IMR-90 (cell line): Measurements from ENCODE around the gene FBXL20. TPM values are rescaled to one million over a fixed set of nuclear protein-coding genes. Genes with fewer than 3 reads are reported as not detected.

Experiments used
- ATAC-seq: fragments of 200-7000 bp; cut with Tn5 transposase; 2 replicates; pipeline ENCODE4 v1.9.1; 2020; ENCODE audit warnings: low read depth, mild to moderate bottlenecking, moderate library complexity
- BruUV-seq: library from RNA; stranded (reverse); fragments of 400-500 nt; replicated peaks from 2 replicates; lab custom pipeline; 2021; lab: Mats Ljungman, UMichigan
- CTCF ChIA-PET: fragments of 300-600 bp; formaldehyde crosslinking; extraction: SDS; loops from one replicate; lab custom pipeline; 2021; ENCODE audit warnings: antibody characterized with exemption; lab: Yijun Ruan, JAX
- POLR2A ChIA-PET: fragments of 300-600 bp; sonication (Branson Sonifier 250); formaldehyde crosslinking; loops from one replicate; lab custom pipeline; 2022; ENCODE audit warnings: antibody characterized with exemption; ENCODE audit not compliant: unreplicated experiment; lab: Charles Lee
- DNase-seq: peaks from one replicate; pipeline ENCODE4 v3.0.0; 2013
- H2AFZ ChIP-seq: replicated peaks from 2 replicates; pipeline ENCODE3; 2013; ENCODE audit warnings: low read length, mild to moderate bottlenecking; ENCODE audit not compliant: poor library complexity
- H2AK5ac ChIP-seq: 2 replicates; pipeline ENCODE4 v1.6.1; 2013; ENCODE audit warnings: low read depth, low read length, inconsistent platforms
- H2AK9ac ChIP-seq: replicated peaks from 2 replicates; pipeline ENCODE3; 2013; ENCODE audit warnings: mild to moderate bottlenecking, low read depth, low read length, moderate library complexity; ENCODE audit not compliant: poor library complexity
- H2BK120ac ChIP-seq: 2 replicates; pipeline ENCODE4 v1.6.1; 2013; ENCODE audit warnings: low read depth, low read length, inconsistent platforms
- H2BK15ac ChIP-seq: 3 replicates; pipeline ENCODE4 v1.6.1; 2013; ENCODE audit warnings: low read depth, low read length, inconsistent platforms
- H2BK20ac ChIP-seq: 2 replicates; pipeline ENCODE4 v1.6.1; 2013; ENCODE audit warnings: low read depth, mild to moderate bottlenecking, inconsistent platforms, low read length, moderate library complexity
- H2BK5ac ChIP-seq: 2 replicates; pipeline ENCODE4 v1.6.1; 2013; ENCODE audit warnings: mild to moderate bottlenecking, low read depth, low read length, inconsistent platforms; ENCODE audit not compliant: poor library complexity, severe bottlenecking
- H3K14ac ChIP-seq: replicated peaks from 2 replicates; pipeline ENCODE4 v1.6.1; 2013; ENCODE audit warnings: low read depth, low read length, inconsistent platforms
- H3K18ac ChIP-seq: 2 replicates; pipeline ENCODE4 v1.6.1; 2013; ENCODE audit warnings: low read depth, low read length, control low read depth
- H3K23ac ChIP-seq: 2 replicates; pipeline ENCODE4 v1.6.1; 2013; ENCODE audit warnings: low read depth, low read length, inconsistent platforms
- H3K27ac ChIP-seq: 2 replicates; pipeline ENCODE4 v1.5.1; 2013; ENCODE audit warnings: mild to moderate bottlenecking, control low read depth, low read length; ENCODE audit not compliant: insufficient read depth
- H3K27me3 ChIP-seq: 2 replicates; pipeline ENCODE4 v1.6.1; 2013; ENCODE audit warnings: low read length; ENCODE audit not compliant: control insufficient read depth, insufficient read depth
- H3K36me3 ChIP-seq: 2 replicates; pipeline ENCODE4 v1.6.1; 2013; ENCODE audit warnings: low read length, mixed read lengths; ENCODE audit not compliant: control insufficient read depth, insufficient read depth
- H3K4ac ChIP-seq: 2 replicates; pipeline ENCODE4 v1.6.1; 2013; ENCODE audit warnings: low read depth, low read length, inconsistent platforms
- H3K4me1 ChIP-seq: 2 replicates; pipeline ENCODE4 v1.6.1; 2013; ENCODE audit warnings: low read length, mixed read lengths; ENCODE audit not compliant: control insufficient read depth, insufficient read depth
- H3K4me2 ChIP-seq: 2 replicates; pipeline ENCODE4 v1.6.1; 2013; ENCODE audit warnings: low read depth, mild to moderate bottlenecking, control low read depth, low read length, moderate library complexity
- H3K4me3 ChIP-seq: 2 replicates; pipeline ENCODE4 v1.5.1; 2013; ENCODE audit warnings: low read depth, mild to moderate bottlenecking, control low read depth, low read length, moderate library complexity; ENCODE audit not compliant: insufficient read depth
- H3K56ac ChIP-seq: 2 replicates; pipeline ENCODE4 v1.6.1; 2013; ENCODE audit warnings: low read length, inconsistent platforms; ENCODE audit not compliant: insufficient read depth; ENCODE audit errors: extremely low read depth
- H3K79me1 ChIP-seq, 2 experiments: 2 replicates each; pipeline ENCODE4 v1.6.1; 2013; ENCODE audit warnings: low read length in 2 of 2, inconsistent platforms in 1 of 2, low read depth in 1 of 2
- H3K9ac ChIP-seq: 2 replicates; pipeline ENCODE4 v1.6.1; 2013; ENCODE audit warnings: low read depth, low read length, control low read depth
- H3K9me1 ChIP-seq: 2 replicates; pipeline ENCODE4 v1.6.1; 2013; ENCODE audit warnings: low read length, inconsistent platforms; ENCODE audit not compliant: insufficient read depth
- H3K9me3 ChIP-seq: 2 replicates; pipeline ENCODE4 v1.6.1; 2013; ENCODE audit warnings: low read length; ENCODE audit not compliant: control insufficient read depth, insufficient read depth
- H4K20me1 ChIP-seq: 2 replicates; pipeline ENCODE4 v1.6.1; 2013; ENCODE audit warnings: low read length, inconsistent platforms; ENCODE audit not compliant: insufficient read depth
- H4K5ac ChIP-seq: 2 replicates; pipeline ENCODE4 v1.6.1; 2013; ENCODE audit warnings: mild to moderate bottlenecking, low read depth, low read length, control low read depth
- H4K8ac ChIP-seq, 2 experiments: 2 replicates each; pipeline ENCODE4 v1.6.1; 2013; ENCODE audit warnings: low read depth in 2 of 2, low read length in 2 of 2, control low read depth in 1 of 2, inconsistent platforms in 1 of 2
- H4K91ac ChIP-seq: 2 replicates; pipeline ENCODE4 v1.6.1; 2013; ENCODE audit warnings: low read depth, low read length, inconsistent platforms; ENCODE audit not compliant: insufficient read depth
- CEBPB ChIP-seq: IDR thresholded peaks from 2 replicates; pipeline ENCODE4 v1.6.1; 2012; ENCODE audit warnings: low read depth, low read length, improper control_type of control experiment
- FOS ChIP-seq: fragments of 150-350 bp; IDR thresholded peaks from 2 replicates; pipeline ENCODE4 v1.6.1; 2016; ENCODE audit warnings: low read depth, low read length
- MAFK ChIP-seq: IDR thresholded peaks from 2 replicates; pipeline ENCODE4 v1.6.1; 2012; ENCODE audit warnings: low read depth, low read length, improper control_type of control experiment
- MAZ ChIP-seq: IDR thresholded peaks from 2 replicates; pipeline ENCODE4 v1.6.1; 2012; ENCODE audit warnings: low read depth, mild to moderate bottlenecking, low read length, improper control_type of control experiment, moderate library complexity, borderline replicate concordance
- NFE2L2 ChIP-seq: fragments of 150-350 bp; IDR thresholded peaks from 2 replicates; pipeline ENCODE4 v1.6.1; 2016; ENCODE audit warnings: low read depth, mild to moderate bottlenecking, low read length
- POLR2A ChIP-seq: IDR thresholded peaks from 2 replicates; pipeline ENCODE4 v1.6.1; 2012; ENCODE audit warnings: mild to moderate bottlenecking, low read depth, low read length
- RCOR1 ChIP-seq: IDR thresholded peaks from 2 replicates; pipeline ENCODE4 v1.6.1; 2012; ENCODE audit warnings: mild to moderate bottlenecking, low read length, improper control_type of control experiment; ENCODE audit not compliant: insufficient replicate concordance
- USF2 ChIP-seq: fragments of 150-350 bp; IDR thresholded peaks from 2 replicates; pipeline ENCODE4 v1.6.1; 2017; ENCODE audit warnings: mild to moderate bottlenecking, antibody characterized with exemption, low read length, low read depth
- WGBS, 2 experiments: methylation state at CpG; one replicate each; pipeline versions ENCODE4 v1.1.5 to v1.1.7; 2013; ENCODE audit warnings: missing lambda C conversion rate in 2 of 2; ENCODE audit not compliant: insufficient read length in 1 of 2; ENCODE audit errors: extremely low coverage in 2 of 2; 5-methylcytosine and 5-hydroxymethylcytosine counted together
- dilution Hi-C: fragments of 300-500 bp; cut with HindIII; formaldehyde crosslinking; loops from one replicate; pipeline ENCODE4 v1.14.3; 2018; ENCODE audit warnings: low sequenced_read_pairs; ENCODE audit not compliant: unreplicated experiment
- in situ Hi-C: fragments of 300-500 bp; cut with MboI; formaldehyde crosslinking; loops from 3 replicates; pipeline ENCODE4 v1.14.3; 2019; ENCODE audit warnings: low sequenced_read_pairs, inconsistent platforms, mixed read lengths
- intact Hi-C: fragments of 100-400 bp; cut with micrococcal nuclease; formaldehyde crosslinking; loops from 2 replicates; pipeline ENCODE4 v1.10.0; 2022
- polyA plus RNA-seq, 3 experiments: library from polyadenylated mRNA; depleted of rRNA; stranded (reverse); fragments of >200 nt; gene quantifications; 2 replicates each; pipeline ENCODE4 v1.2.3, GENCODE V29; 2012; ENCODE audit warnings: low replicate concordance in 1 of 3
- total RNA-seq: library from RNA; depleted of rRNA; stranded (reverse); fragments of >200 nt; gene quantifications from 2 replicates; pipeline ENCODE4 v1.2.3, GENCODE V29; 2012

FBXL20 gene
- total and polyA plus RNA-seq, 2 of the 4 experiments (the other 2 are of a cell fraction) = 4.1 to 13.8 TPM

GRCh38 chr17:39283098-39283497, 118.3 kb downstream of the FBXL20 start:
- Histone ChIP-seq H4K8ac (no peak overlapping the region), H4K5ac (no peak overlapping the region), H2AFZ (no peak overlapping the region), H2BK15ac (no peak overlapping the region), H3K9me3 (no peaks in the 10 kb centered on the region), H3K14ac (no peak overlapping the region), H3K23ac (no peak overlapping the region), H3K4me2 (no peak overlapping the region), H3K4ac (no peak overlapping the region), H2AK9ac (no peak overlapping the region), H2BK120ac (no peak overlapping the region), H4K20me1 (no peaks in the 10 kb centered on the region), H3K36me3 (peaks cover 2% of the 10 kb centered on the region), H3K27me3 (no peaks in the 10 kb centered on the region), H3K27ac (no peak overlapping the region), H3K4me1 (peaks cover 4% of the 10 kb centered on the region), H3K56ac (no peak overlapping the region), H2BK5ac (no peak overlapping the region), H3K9ac (no peak overlapping the region), H3K9me1 (peaks cover 6% of the 10 kb centered on the region; the same call in 1 of the 2 replicates), H3K79me1 (peaks cover 0 to 4% of the 10 kb centered on the region in 2 experiments; a peak in 1 of 4 replicates), H3K4me3 (no peak overlapping the region), H4K91ac (no peak overlapping the region), H2BK20ac (no peak overlapping the region), H3K18ac (no peak overlapping the region), H2AK5ac (no peak overlapping the region)
- intact Hi-C loops = no loop called here
- dilution Hi-C loops = no loop called here
- no CpG with 5 or more reads among the region's 4 CpGs for whole genome bisulfite sequencing, 2 experiments
- DNase-seq (no peak), ATAC-seq (no peak)
- in situ Hi-C loops = no loop called here
- no peak for TF ChIP-seq USF2
- no peak for TF ChIP-seq CEBPB
- no peak for TF ChIP-seq FOS
- TF ChIP-seq MAZ = no peak
- TF ChIP-seq MAFK = no peak
- TF ChIP-seq NFE2L2 = no peak
- no peak for TF ChIP-seq POLR2A
- no peak for TF ChIP-seq RCOR1
- BruUV-seq = no TSS peak
- CTCF ChIA-PET = interaction anchor here (1.3 kb wide), 1 partner anchor 12 kb away, joined by 3 read pairs; no protein-coding TSS in a partner anchor
- POLR2A ChIA-PET = no interaction called here
